DND-41 (cell line): ENCODE measurements around the gene ARL13B.

ENCODE experiments used
- ATAC-seq: fragments of 200-7000 bp; cut with Tn5 transposase; 3 replicates; pipeline ENCODE4 v1.9.1; 2021; ENCODE audit warnings: low read depth; ENCODE audit not compliant: insufficient read depth
- DNase-seq: peaks from one replicate; pipeline ENCODE4 v3.0.0-alpha.2; 2020
- H2AFZ ChIP-seq: 2 replicates; pipeline ENCODE4 v1.6.0; 2012; ENCODE audit warnings: low read depth, low read length
- H3K27ac ChIP-seq: 2 replicates; pipeline ENCODE4 v1.5.1; 2012; ENCODE audit warnings: low read length, inconsistent platforms
- H3K27me3 ChIP-seq: fragments of 200-600 bp; sonication (generic); 2 replicates; pipeline ENCODE4 v1.6.0; 2012; ENCODE audit warnings: low read length, mild to moderate bottlenecking, inconsistent platforms; ENCODE audit not compliant: insufficient read depth, poor library complexity
- H3K36me3 ChIP-seq: 2 replicates; pipeline ENCODE4 v1.5.1; 2012; ENCODE audit warnings: low read length, inconsistent platforms; ENCODE audit not compliant: insufficient read depth
- H3K4me1 ChIP-seq: 2 replicates; pipeline ENCODE4 v1.5.1; 2012; ENCODE audit warnings: mild to moderate bottlenecking, low read length; ENCODE audit not compliant: insufficient read depth
- H3K4me2 ChIP-seq: 2 replicates; pipeline ENCODE4 v1.6.0; 2012; ENCODE audit warnings: mild to moderate bottlenecking, moderate library complexity, low read length, inconsistent platforms; ENCODE audit not compliant: insufficient read depth
- H3K4me3 ChIP-seq, 2 experiments: fragments of 200-600 bp in 1 of 2; shearing (Covaris generic) in 1 of 2; 2 replicates each; pipeline ENCODE4 v1.5.1; 2012 to 2016; ENCODE audit warnings: inconsistent platforms in 2 of 2, low read length in 2 of 2, mild to moderate bottlenecking in 2 of 2, low read depth in 1 of 2, moderate library complexity in 1 of 2
- H3K79me2 ChIP-seq: 2 replicates; pipeline ENCODE4 v1.6.0; 2012; ENCODE audit warnings: low read length, inconsistent platforms; ENCODE audit not compliant: insufficient read depth
- H3K9ac ChIP-seq: 2 replicates; pipeline ENCODE4 v1.6.0; 2012; ENCODE audit warnings: low read depth, mild to moderate bottlenecking, inconsistent platforms, low read length, moderate library complexity
- H3K9me3 ChIP-seq: 2 replicates; pipeline ENCODE4 v1.5.1; 2012; ENCODE audit warnings: low read length, moderate library complexity, mild to moderate bottlenecking, inconsistent platforms; ENCODE audit not compliant: insufficient read depth, severe bottlenecking
- H4K20me1 ChIP-seq: 2 replicates; pipeline ENCODE4 v1.6.0; 2012; ENCODE audit warnings: low read length; ENCODE audit not compliant: insufficient read depth
- CTCF ChIP-seq: IDR thresholded peaks from 2 replicates; pipeline ENCODE4 v1.5.1; 2012; ENCODE audit warnings: borderline replicate concordance, low read length, moderate library complexity, mild to moderate bottlenecking; ENCODE audit not compliant: poor library complexity, severe bottlenecking; ENCODE audit errors: extremely low read depth
- EZH2 ChIP-seq: IDR thresholded peaks from 3 replicates; pipeline ENCODE4 v1.6.1; 2012; ENCODE audit warnings: borderline replicate concordance, low read depth, mild to moderate bottlenecking, moderate library complexity, low read length, inconsistent platforms; ENCODE audit not compliant: severe bottlenecking

ARL13B gene

GRCh38 chr3:94024385-94024784 is 44.4 kb downstream of the ARL13B start:
- H3K9ac ChIP-seq: no peak overlapping the region
- H2AFZ ChIP-seq: no peak overlapping the region
- no peak overlapping the region for H3K27ac ChIP-seq
- TF ChIP-seq EZH2: no peak
- TF ChIP-seq CTCF: no peak
- H3K9me3 ChIP-seq: no peaks in the 10 kb centered on the region
- H4K20me1 ChIP-seq: no peaks in the 10 kb centered on the region
- DNase-seq: no peak
- ATAC-seq: no peak
- no peaks in the 10 kb centered on the region for H3K79me2 ChIP-seq
- no peak overlapping the region for H3K4me3 ChIP-seq
- H3K4me1 ChIP-seq: no peaks in the 10 kb centered on the region
- H3K4me2 ChIP-seq: no peak overlapping the region
- no peaks in the 10 kb centered on the region for H3K27me3 ChIP-seq
- H3K36me3 ChIP-seq: no peaks in the 10 kb centered on the region

GRCh38 chr3:94026623-94027022 is 46.7 kb downstream of the ARL13B start:
- Histone ChIP-seq H3K27me3 (no peaks in the 10 kb centered on the region), H3K36me3 (no peaks in the 10 kb centered on the region), H3K9me3 (no peaks in the 10 kb centered on the region), H4K20me1 (no peaks in the 10 kb centered on the region), H3K4me1 (no peaks in the 10 kb centered on the region), H3K79me2 (no peaks in the 10 kb centered on the region), H3K9ac (no peak overlapping the region), H3K27ac (no peak overlapping the region), H2AFZ (no peak overlapping the region), H3K4me2 (no peak overlapping the region), H3K4me3 (no peak overlapping the region)
- no peak for DNase-seq
- TF ChIP-seq CTCF (no peak), EZH2 (no peak)
- no peak for ATAC-seq

GRCh38 chr3:94028093-94028837 is 48.3 kb downstream of the ARL13B start, which contains the start of gene STX19:
TSS of gene STX19 (minus strand) at chr3:94028597. CDS start at chr3:94015269, 13,328 bp downstream.
- Histone ChIP-seq H3K4me3 (no peak within 1 kb of the TSS), H3K4me1 (no peaks in the 10 kb centered on the region), H3K79me2 (no peaks in the 10 kb centered on the region), H3K27me3 (no peaks in the 10 kb centered on the region), H3K4me2 (no peak within 1 kb of the TSS), H3K27ac (no peak within 1 kb of the TSS), H2AFZ (no peak within 1 kb of the TSS), H3K36me3 (no peaks in the 10 kb centered on the region), H3K9me3 (no peaks in the 10 kb centered on the region), H4K20me1 (no peaks in the 10 kb centered on the region), H3K9ac (no peak within 1 kb of the TSS)
- TF ChIP-seq EZH2 (no peak), CTCF (no peak)
- DNase-seq (no peak), ATAC-seq (no peak)
